Stimulated activated CD8-positive, alpha-beta memory T cell treated with anti-CD3 and anti-CD28 coated beads, Interleukin-4, amount 100 ng/mL, for 1 hour (primary cell): ENCODE results near the gene SIGLEC12.
A peak's percentile ranks its signal among the peaks of the same experiment; 100 is the strongest.
"Not testable (repeated sequence)": the region's sequence is repeated elsewhere in the genome, so short reads cannot be mapped to it uniquely, and the experiment has no call there.

Experiments
- DNase-seq, 2 donors: peaks; one replicate each; pipeline ENCODE4 v3.0.0-alpha.2; 2020; ENCODE audit warnings: low read depth in 2 of 2, low spot score in 1 of 2

SIGLEC12 gene

DNA sequence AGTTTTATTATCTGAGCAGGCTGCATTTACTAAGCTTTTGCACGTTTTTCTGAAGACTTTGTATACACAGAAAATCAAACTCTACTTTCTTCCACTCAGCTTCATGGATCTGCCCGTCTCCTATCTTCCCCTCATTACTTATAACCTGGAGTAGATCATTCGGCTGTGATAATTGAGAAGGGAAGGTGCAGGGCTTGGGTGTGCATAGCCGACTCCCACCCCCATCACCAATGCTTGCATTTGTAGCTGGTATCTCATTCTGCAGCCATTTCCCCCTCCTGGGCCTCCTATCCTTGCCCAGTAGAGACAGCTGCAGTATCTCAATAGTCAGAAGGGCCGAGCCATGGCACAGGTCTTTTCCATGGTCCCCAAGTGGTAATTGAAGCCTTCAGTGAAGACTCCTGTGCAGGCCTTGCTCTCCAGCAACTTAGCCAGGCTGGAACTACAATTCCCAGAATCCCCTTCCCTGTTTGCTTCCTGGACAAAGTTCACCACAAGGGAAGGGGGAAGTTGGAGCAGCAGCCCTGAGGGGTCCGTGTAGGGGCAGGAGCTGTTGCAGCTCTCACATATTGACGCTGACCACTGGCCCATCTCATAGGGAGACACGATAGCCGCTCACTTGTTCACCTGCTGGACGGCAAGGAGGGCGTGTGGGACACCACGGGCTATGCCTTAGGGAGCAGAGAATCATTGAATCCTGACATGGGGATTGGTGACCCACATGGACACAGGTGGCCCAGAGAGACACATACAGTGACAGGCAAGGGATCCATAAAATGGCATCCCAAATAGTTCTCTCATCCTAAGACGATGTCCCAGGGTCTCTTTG, 41.2 kb downstream of the SIGLEC12 start:
- no peak for DNase-seq

DNA sequence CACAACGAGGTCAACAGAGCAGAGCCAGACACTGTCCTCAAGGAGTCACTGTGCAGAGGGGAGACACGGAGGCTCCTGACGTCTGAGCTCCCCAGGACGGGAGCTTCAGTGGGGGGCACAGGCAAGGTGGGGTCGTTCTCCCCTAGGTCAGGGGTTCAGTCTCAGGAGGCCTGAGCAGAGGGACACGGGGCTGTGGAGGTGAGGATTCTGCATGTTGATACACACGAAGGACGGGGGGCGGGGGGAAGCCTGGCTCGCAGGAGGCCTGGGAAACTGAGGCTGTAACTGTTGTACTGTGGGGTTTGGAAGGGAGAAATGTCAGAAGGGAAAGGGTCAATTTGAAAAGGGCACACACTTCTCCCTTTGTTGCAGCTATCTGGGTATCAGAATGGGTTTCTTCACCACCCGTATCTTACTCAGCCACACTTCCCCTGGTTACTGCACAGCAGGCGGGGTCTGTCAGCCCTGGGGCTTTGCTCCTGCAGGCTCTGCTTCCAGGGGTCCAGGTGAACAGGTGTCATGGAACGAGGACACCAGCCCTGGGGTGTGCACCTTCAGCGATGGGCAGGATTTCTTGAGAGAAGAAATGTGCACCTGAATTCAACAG, 42.6 kb downstream of the SIGLEC12 start:
- DNase-seq, result no peak

DNA sequence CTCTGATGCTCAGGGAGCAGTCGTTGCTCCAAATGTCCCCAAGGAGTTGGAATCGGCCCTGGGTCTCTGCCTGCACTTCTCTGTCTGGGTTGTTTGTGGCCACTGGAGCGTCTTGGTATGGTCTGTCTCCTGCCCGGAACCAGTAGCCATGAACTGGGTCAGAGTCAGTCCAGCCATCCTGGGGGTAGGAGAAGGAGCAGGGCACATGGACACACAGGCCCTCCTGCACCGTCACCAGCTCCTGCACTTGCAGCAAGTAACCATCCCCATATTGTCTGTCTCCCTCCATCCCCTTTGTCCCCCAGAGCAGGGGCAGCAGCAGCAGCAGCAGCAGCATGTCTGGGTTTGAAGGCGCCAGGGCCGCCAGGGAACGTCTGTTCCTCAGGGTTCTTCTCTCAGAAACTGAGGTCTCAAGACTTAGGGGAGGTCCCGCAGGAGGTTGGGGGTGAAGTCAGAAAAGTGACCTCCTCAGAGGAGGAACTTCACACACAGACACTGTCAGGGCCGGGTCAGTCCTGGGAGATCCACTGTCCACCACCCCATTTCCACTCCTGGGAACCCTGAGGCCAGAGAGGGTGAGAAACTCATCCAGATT, 43.5 kb downstream of the SIGLEC12 start, which contains the start of gene SIGLEC8:
TSS of gene SIGLEC8 (minus strand) at position 404 of the 595 bp plus-strand sequence. CDS start at position 337, 67 bp downstream.
- no peak for DNase-seq

GRCh38 chr19:51457351-51458013, 44.1 kb downstream of the SIGLEC12 start:
- no peak for DNase-seq

- no peak for DNase-seq
Measured at GRCh38 chr19:51456541-51457290, 44.9 kb downstream of the SIGLEC12 start.

- DNase-seq, result no peak
Measured at GRCh38 chr19:51450730-51451307, 50.8 kb downstream of the SIGLEC12 start.

DNA sequence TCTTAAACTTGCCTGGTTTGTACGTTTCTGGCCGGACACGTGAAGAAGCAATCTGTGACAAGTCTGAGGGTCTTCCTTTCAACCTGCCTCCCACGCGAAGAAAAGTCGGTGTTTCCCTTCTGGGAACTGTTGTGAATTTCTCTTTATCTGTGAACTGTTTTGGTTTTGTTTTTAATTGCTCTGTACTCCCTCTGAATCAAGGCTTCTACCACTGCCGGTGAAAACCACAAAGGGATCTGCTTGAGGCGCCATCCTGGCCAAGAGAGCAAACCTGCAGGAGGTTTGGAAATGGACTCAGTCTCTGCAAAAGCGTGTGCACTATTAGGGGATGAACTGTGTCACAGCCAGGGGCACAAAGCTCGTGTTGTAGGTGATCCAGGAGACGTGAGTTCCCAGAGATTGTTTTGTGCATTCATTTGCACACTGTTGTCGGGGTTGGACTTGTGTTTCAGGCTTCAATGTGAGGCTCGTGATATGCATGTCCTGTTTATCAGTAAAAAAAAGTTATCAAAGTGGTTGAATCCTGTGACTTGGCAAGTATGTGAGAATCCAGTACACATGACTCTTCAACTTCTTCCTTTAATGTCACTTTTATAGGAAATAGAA, 53.1 kb downstream of the SIGLEC12 start:
- no peak for DNase-seq

DNA sequence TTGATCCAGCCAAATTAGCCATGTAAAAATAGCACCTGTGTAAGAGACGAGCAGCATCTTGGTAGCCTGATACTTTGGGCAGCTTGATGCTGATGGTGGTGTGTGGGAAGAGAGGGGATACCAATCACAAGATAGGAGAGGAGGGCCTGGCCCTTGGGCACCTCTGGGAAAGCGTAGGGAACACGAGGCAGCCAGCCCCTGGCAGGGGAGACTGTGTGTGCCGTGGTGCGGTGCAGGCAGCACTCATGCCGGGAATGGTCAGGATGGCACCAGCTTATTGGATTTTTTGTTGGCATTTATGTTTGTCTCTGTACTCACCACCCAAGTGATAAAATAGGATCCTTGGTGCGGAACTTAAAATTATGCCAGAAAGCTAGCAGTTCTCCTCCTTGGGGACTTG, 53.6 kb downstream of the SIGLEC12 start:
- DNase-seq, result no peak

GRCh38 chr19:51447510-51447909, 54.1 kb downstream of the SIGLEC12 start:
- not testable (repeated sequence) for DNase-seq

GRCh38 chr19:51441410-51442390, 59.9 kb downstream of the SIGLEC12 start:
- peak; percentile 62 to 72 for DNase-seq
